ENCODE results near the gene CTNNA2.

Gene CTNNA2

GRCh38 chr2:80238692-80239469 lies 726.0 kb downstream of the CTNNA2 start:
- TF ChIP-seq CTCF (conservative IDR thresholded peaks at IDR 0.05; ENCODE audit: control insufficient read depth, insufficient read depth, low read depth, low read length) = peak; percentile 75
- DNase-seq (ENCODE audit: low read depth) = peak; percentile 49
- H3K4me3 ChIP-seq (ENCODE audit: control insufficient read depth, low read depth, low read length) = no peak overlapping the region

GRCh38 chr2:80242355-80242910 lies 729.6 kb downstream of the CTNNA2 start:
- TF ChIP-seq CTCF (conservative IDR thresholded peaks at IDR 0.05; ENCODE audit: control insufficient read depth, insufficient read depth, low read depth, low read length) = no peak
- H3K4me3 ChIP-seq (ENCODE audit: control insufficient read depth, low read depth, low read length) = no peak overlapping the region
- DNase-seq (ENCODE audit: low read depth) = no peak

- no peak for DNase-seq (ENCODE audit: low read depth)
- no peak for TF ChIP-seq CTCF (conservative IDR thresholded peaks at IDR 0.05; ENCODE audit: control insufficient read depth, insufficient read depth, low read depth, low read length)
- H3K4me3 ChIP-seq (ENCODE audit: control insufficient read depth, low read depth, low read length) = no peak overlapping the region
These were observed 732.2 kb downstream of the CTNNA2 start for GRCh38 chr2:80244905-80245584.

GRCh38 chr2:80246534-80246933 lies 733.7 kb downstream of the CTNNA2 start:
- no peak overlapping the region for H3K4me3 ChIP-seq (ENCODE audit: control insufficient read depth, low read depth, low read length)
- DNase-seq (ENCODE audit: low read depth) = no peak
- TF ChIP-seq CTCF (conservative IDR thresholded peaks at IDR 0.05; ENCODE audit: control insufficient read depth, insufficient read depth, low read depth, low read length) = no peak

GRCh38 chr2:80247339-80247738 lies 734.5 kb downstream of the CTNNA2 start:
- no peak for DNase-seq (ENCODE audit: low read depth)
- no peak for TF ChIP-seq CTCF (conservative IDR thresholded peaks at IDR 0.05; ENCODE audit: control insufficient read depth, insufficient read depth, low read depth, low read length)

GRCh38 chr2:80248146-80248545 lies 735.3 kb downstream of the CTNNA2 start:
- no peak overlapping the region for H3K4me3 ChIP-seq (ENCODE audit: control insufficient read depth, low read depth, low read length)
- TF ChIP-seq CTCF (conservative IDR thresholded peaks at IDR 0.05; ENCODE audit: control insufficient read depth, insufficient read depth, low read depth, low read length) = no peak
- DNase-seq (ENCODE audit: low read depth) = no peak

More at GRCh38 chr2:80247339-80247738, 734.5 kb downstream of the CTNNA2 start:
- H3K4me3 ChIP-seq (ENCODE audit: control insufficient read depth, low read depth, low read length) = no peak overlapping the region

All from fibroblast of mammary gland (primary cell).